GM23248 (cell line): ENCODE measurements around the gene COL9A3. TPM values are rescaled to one million over a fixed set of nuclear protein-coding genes. Genes with fewer than 3 reads are reported as not detected.
A peak's percentile ranks its signal among the peaks of the same experiment; 100 is the strongest.
"Not testable (repeated sequence)": the region's sequence is repeated elsewhere in the genome, so short reads cannot be mapped to it uniquely, and the experiment has no call there.

Experiments
- DNase-seq: peaks from one replicate; pipeline ENCODE4 v3.0.0-alpha.2; 2015
- H2AFZ ChIP-seq: fragments of 200-600 bp; sonication (generic); 2 replicates; pipeline ENCODE4 v1.6.1; 2016; ENCODE audit warnings: antibody characterized with exemption
- H3F3A ChIP-seq: fragments of 200-600 bp; sonication (generic); 2 replicates; pipeline ENCODE4 v1.6.1; 2016; ENCODE audit warnings: mild to moderate bottlenecking, antibody characterized with exemption, mixed run types; ENCODE audit not compliant: insufficient read depth
- H3K27ac ChIP-seq: fragments of 200-600 bp; sonication (generic); 2 replicates; pipeline ENCODE4 v1.5.1; 2016; ENCODE audit warnings: mild to moderate bottlenecking
- H3K27me3 ChIP-seq: fragments of 200-600 bp; sonication (generic); replicated peaks from 2 replicates; pipeline ENCODE4 v1.6.1; 2016; ENCODE audit warnings: mild to moderate bottlenecking; ENCODE audit not compliant: insufficient read depth
- H3K36me3 ChIP-seq: fragments of 200-600 bp; sonication (generic); 2 replicates; pipeline ENCODE4 v1.6.1; 2016; ENCODE audit warnings: low read depth, mild to moderate bottlenecking
- H3K4me1 ChIP-seq: fragments of 200-600 bp; sonication (generic); 2 replicates; pipeline ENCODE4 v1.6.1; 2016; ENCODE audit warnings: mild to moderate bottlenecking; ENCODE audit not compliant: insufficient read depth
- H3K4me2 ChIP-seq: fragments of 200-600 bp; sonication (generic); one replicate; pipeline ENCODE4 v1.6.1; 2016; ENCODE audit warnings: mild to moderate bottlenecking; ENCODE audit not compliant: unreplicated experiment
- H3K4me3 ChIP-seq: fragments of 200-600 bp; sonication (generic); 2 replicates; pipeline ENCODE4 v1.5.1; 2016; ENCODE audit warnings: mild to moderate bottlenecking
- H3K79me2 ChIP-seq: fragments of 200-600 bp; sonication (generic); 2 replicates; pipeline ENCODE4 v1.6.1; 2016; ENCODE audit warnings: mild to moderate bottlenecking; ENCODE audit not compliant: insufficient read depth
- H3K9ac ChIP-seq: fragments of 200-600 bp; sonication (generic); 2 replicates; pipeline ENCODE4 v1.6.1; 2016; ENCODE audit warnings: mild to moderate bottlenecking
- H3K9me2 ChIP-seq: fragments of 200-600 bp; sonication (generic); 2 replicates; pipeline ENCODE4 v1.6.1; 2016; ENCODE audit warnings: mixed run types, mild to moderate bottlenecking, moderate library complexity; ENCODE audit not compliant: insufficient read depth
- H3K9me3 ChIP-seq: fragments of 200-600 bp; sonication (generic); one replicate; pipeline ENCODE4 v1.6.1; 2017; ENCODE audit warnings: low read depth
- H4K20me1 ChIP-seq: fragments of 200-600 bp; sonication (generic); 2 replicates; pipeline ENCODE4 v1.6.0; 2016; ENCODE audit not compliant: insufficient read depth
- EZH2 ChIP-seq: fragments of 200-600 bp; sonication (generic); IDR thresholded peaks from 2 replicates; pipeline ENCODE4 v1.6.1; 2018; ENCODE audit warnings: antibody characterized with exemption, mild to moderate bottlenecking; ENCODE audit not compliant: insufficient read depth, poor library complexity, severe bottlenecking
- EZH2phosphoT487 ChIP-seq: fragments of 200-600 bp; sonication (generic); IDR thresholded peaks from 2 replicates; pipeline ENCODE4 v1.6.1; 2018; ENCODE audit warnings: antibody characterized with exemption, moderate library complexity, mild to moderate bottlenecking, low read depth; ENCODE audit not compliant: insufficient read depth
- WGBS, 2 experiments: methylation state at CpG; one replicate each; pipeline ENCODE4 v1.1.6; 2015 to 2017; ENCODE audit warnings: low lambda C conversion rate in 2 of 2, low coverage in 1 of 2; ENCODE audit errors: missing lambda C conversion rate in 2 of 2; 5-methylcytosine and 5-hydroxymethylcytosine counted together
- in situ Hi-C: fragments of 300-500 bp; cut with MboI; formaldehyde crosslinking; loops from 2 replicates; pipeline ENCODE4 v1.15.0; 2020
- polyA plus RNA-seq: library from polyadenylated mRNA; unstranded; fragments of >200 nt; fragmentation: Nextera tagmentation; extraction: Ambion mirVana; gene quantifications from 2 replicates; pipeline ENCODE4 v1.2.1, GENCODE V29; 2016
- total RNA-seq: library from RNA; depleted of rRNA; stranded (reverse); fragments of >200 nt; shearing (Covaris generic); gene quantifications from 2 replicates; pipeline ENCODE4 v1.2.3, GENCODE V29; 2014

Gene COL9A3
- total and polyA plus RNA-seq, 2 experiments from 2014 or later = 0.25 TPM; not detected in 1

- TF ChIP-seq EZH2phosphoT487 = no peak
- no peak for TF ChIP-seq EZH2
- no peak overlapping the region for H3K9ac ChIP-seq
- H3K36me3 ChIP-seq = no peaks in the 10 kb centered on the region
- 78 to 86% methylated on average over 7 of the region's 7 CpGs for WGBS, 2 experiments
- H2AFZ ChIP-seq = no peak overlapping the region
- no peaks in the 10 kb centered on the region for H4K20me1 ChIP-seq
- no peaks in the 10 kb centered on the region for H3K4me1 ChIP-seq
- H3K4me2 ChIP-seq = no peak overlapping the region
- H3K27me3 ChIP-seq = no peaks in the 10 kb centered on the region
- H3K79me2 ChIP-seq = peaks cover 14% of the 10 kb centered on the region
- DNase-seq = no peak
- H3K4me3 ChIP-seq = no peak overlapping the region
- no peaks in the 10 kb centered on the region for H3K9me3 ChIP-seq
- H3F3A ChIP-seq = no peaks in the 10 kb centered on the region
- in situ Hi-C loops = no loop called here
- H3K27ac ChIP-seq = no peak overlapping the region
- no peaks in the 10 kb centered on the region for H3K9me2 ChIP-seq
Observed at GRCh38 chr20:62864207-62864606, 47.4 kb downstream of the COL9A3 start.

GRCh38 chr20:62872184-62872847 is 55.5 kb downstream of the COL9A3 start:
- Histone ChIP-seq H3K36me3 (no peaks in the 10 kb centered on the region), H3K4me3 (no peak overlapping the region), H4K20me1 (no peaks in the 10 kb centered on the region), H3F3A (peaks cover 4% of the 10 kb centered on the region; the same call in 1 of the 2 replicates), H3K9ac (no peak overlapping the region), H3K9me2 (no peaks in the 10 kb centered on the region), H3K4me2 (no peak overlapping the region), H3K4me1 (no peaks in the 10 kb centered on the region), H2AFZ (no peak overlapping the region), H3K27me3 (no peaks in the 10 kb centered on the region), H3K27ac (no peak overlapping the region), H3K9me3 (no peaks in the 10 kb centered on the region), H3K79me2 (no peaks in the 10 kb centered on the region)
- 78 to 80% methylated on average over 18 of the region's 18 CpGs for WGBS, 2 experiments
- DNase-seq = no peak
- TF ChIP-seq EZH2phosphoT487 (no peak), EZH2 (no peak)
- in situ Hi-C loops = no loop called here

GRCh38 chr20:62872862-62873261 is 56.0 kb downstream of the COL9A3 start:
- H2AFZ ChIP-seq = no peak overlapping the region
- H3F3A ChIP-seq = peaks cover 4% of the 10 kb centered on the region; the same call in 1 of the 2 replicates
- no peaks in the 10 kb centered on the region for H4K20me1 ChIP-seq
- in situ Hi-C loops = no loop called here
- H3K36me3 ChIP-seq = no peaks in the 10 kb centered on the region
- no peaks in the 10 kb centered on the region for H3K9me3 ChIP-seq
- TF ChIP-seq EZH2 = no peak
- TF ChIP-seq EZH2phosphoT487 = no peak
- no peaks in the 10 kb centered on the region for H3K79me2 ChIP-seq
- DNase-seq = no peak
- H3K9ac ChIP-seq = no peak overlapping the region
- H3K9me2 ChIP-seq = no peaks in the 10 kb centered on the region
- H3K4me3 ChIP-seq = no peak overlapping the region
- H3K27me3 ChIP-seq = no peaks in the 10 kb centered on the region
- H3K27ac ChIP-seq = no peak overlapping the region
- H3K4me1 ChIP-seq = no peaks in the 10 kb centered on the region
- no peak overlapping the region for H3K4me2 ChIP-seq
- WGBS, 2 experiments = 86 to 90% methylated on average over 6 of the region's 6 CpGs

- Histone ChIP-seq H3K9me2 (no peaks in the 10 kb centered on the region), H3K4me3 (no peak overlapping the region), H3K9ac (no peak overlapping the region), H3K4me2 (no peak overlapping the region), H3K36me3 (no peaks in the 10 kb centered on the region), H2AFZ (no peak overlapping the region), H4K20me1 (no peaks in the 10 kb centered on the region), H3F3A (peaks cover 4% of the 10 kb centered on the region; the same call in 1 of the 2 replicates), H3K79me2 (no peaks in the 10 kb centered on the region), H3K4me1 (no peaks in the 10 kb centered on the region), H3K27me3 (no peaks in the 10 kb centered on the region), H3K9me3 (no peaks in the 10 kb centered on the region), H3K27ac (no peak overlapping the region)
- 72 to 80% methylated on average over 7 of the region's 7 CpGs for WGBS, 2 experiments
- TF ChIP-seq EZH2phosphoT487 = no peak
- no peak for TF ChIP-seq EZH2
- in situ Hi-C loops = no loop called here
- no peak for DNase-seq
Observed at GRCh38 chr20:62873280-62873679, 56.4 kb downstream of the COL9A3 start.

GRCh38 chr20:62873681-62874031 is 56.8 kb downstream of the COL9A3 start:
- H3K9me2 ChIP-seq, H3K9me3 ChIP-seq, H3K4me1 ChIP-seq, H3K4me2 ChIP-seq, H3K79me2 ChIP-seq, H3K27me3 ChIP-seq, H3K36me3 ChIP-seq, H3K4me3 ChIP-seq, H3K27ac ChIP-seq, H3F3A ChIP-seq, in situ Hi-C loops, H2AFZ ChIP-seq, H3K9ac ChIP-seq, H4K20me1 ChIP-seq: not testable (repeated sequence)
- WGBS, 2 experiments = 3 to 10% methylated on average over 12 to 15 of the region's 15 CpGs
- DNase-seq = peak; percentile 69
